Neuron (in vitro differentiated cells): Measurements from ENCODE around the gene GLCE.
"Not testable (repeated sequence)": the region's sequence is repeated elsewhere in the genome, so short reads cannot be mapped to it uniquely, and the experiment has no call there.

ENCODE experiments used
- H2AFZ ChIP-seq: one replicate; pipeline ENCODE4 v1.6.1; 2013; ENCODE audit warnings: low read depth, mild to moderate bottlenecking, inconsistent platforms, low read length, moderate library complexity
- H3K27me3 ChIP-seq: one replicate; pipeline ENCODE4 v1.6.1; 2013; ENCODE audit warnings: low read length; ENCODE audit not compliant: insufficient read depth
- H3K36me3 ChIP-seq: one replicate; pipeline ENCODE4 v1.6.1; 2013; ENCODE audit warnings: low read length; ENCODE audit not compliant: insufficient read depth
- H3K4me1 ChIP-seq: one replicate; pipeline ENCODE4 v1.6.1; 2013; ENCODE audit warnings: low read length; ENCODE audit not compliant: insufficient read depth
- H3K4me3 ChIP-seq: 2 replicates; pipeline ENCODE4 v1.5.1; 2013; ENCODE audit warnings: mild to moderate bottlenecking, low read length, moderate library complexity
- H3K9me3 ChIP-seq: one replicate; pipeline ENCODE4 v1.6.1; 2013; ENCODE audit warnings: low read length

The GLCE gene

GRCh38 chr15:69156736-69157381 lies 3.6 kb upstream of the GLCE start:
- peaks cover 3% of the 10 kb centered on the region for H3K4me1 ChIP-seq

DNA sequence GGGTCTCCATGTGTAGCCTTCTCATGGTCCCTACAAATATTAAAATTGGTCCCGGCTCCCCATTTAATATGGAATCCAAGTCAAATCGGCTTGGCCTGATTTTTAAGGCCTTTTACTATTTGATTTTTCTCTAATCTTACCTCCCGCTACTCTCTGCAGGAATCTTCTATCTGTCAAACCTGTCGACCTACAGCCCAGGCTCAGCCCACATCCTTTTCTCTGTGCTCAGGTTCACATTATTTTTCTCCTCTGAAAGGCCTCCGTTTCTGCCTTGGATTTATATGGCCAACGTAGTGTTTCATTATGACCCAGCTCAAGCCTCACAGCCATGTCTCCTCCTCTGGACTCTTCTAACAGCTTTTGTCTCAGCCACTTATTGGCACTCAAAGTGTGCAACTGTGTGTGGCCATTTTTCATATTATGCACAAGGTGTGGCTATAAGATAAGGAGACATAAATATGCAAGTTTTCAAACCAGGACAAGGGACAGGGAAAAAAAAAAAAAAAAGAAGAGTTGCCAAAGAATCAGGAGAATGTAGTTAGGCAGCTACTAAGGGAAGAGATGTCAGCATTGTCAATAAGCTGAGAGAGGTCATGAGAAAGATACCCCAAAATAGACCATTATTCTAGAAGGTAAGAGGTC lies 2.1 kb upstream of the GLCE start:
- no peaks in the 10 kb centered on the region for H3K36me3 ChIP-seq
- no peak overlapping the region for H2AFZ ChIP-seq
- no peak overlapping the region for H3K4me3 ChIP-seq
- no peaks in the 10 kb centered on the region for H3K9me3 ChIP-seq
- H3K27me3 ChIP-seq = peaks cover 13% of the 10 kb centered on the region
- H3K4me1 ChIP-seq = peaks cover 10% of the 10 kb centered on the region

More at GRCh38 chr15:69156736-69157381, 3.6 kb upstream of the GLCE start:
- no peak overlapping the region for H2AFZ ChIP-seq
- H3K9me3 ChIP-seq = no peaks in the 10 kb centered on the region
- H3K36me3 ChIP-seq = no peaks in the 10 kb centered on the region
- no peak overlapping the region for H3K4me3 ChIP-seq
- H3K27me3 ChIP-seq = peaks cover 13% of the 10 kb centered on the region

- Histone ChIP-seq H3K36me3 (no peaks in the 10 kb centered on the region), H3K4me3 (no peak overlapping the region), H3K27me3 (peaks cover 13% of the 10 kb centered on the region), H3K4me1 (peaks cover 10% of the 10 kb centered on the region), H2AFZ (no peak overlapping the region), H3K9me3 (no peaks in the 10 kb centered on the region)
Observed at GRCh38 chr15:69158843-69159240, 1.6 kb upstream of the GLCE start.

GRCh38 chr15:69159805-69160140 lies 662 bp upstream of the GLCE start:
- Histone ChIP-seq H3K9me3 (no peaks in the 10 kb centered on the region), H3K4me1 (peaks cover 10% of the 10 kb centered on the region), H3K4me3 (peak overlapping the region; percentile 62), H3K36me3 (no peaks in the 10 kb centered on the region), H2AFZ (peak overlapping the region; percentile 90), H3K27me3 (peaks cover 10% of the 10 kb centered on the region)

GRCh38 chr15:69161079-69161877 lies 843 bp downstream of the GLCE start:
- peak overlapping the region; percentile 62 for H3K4me3 ChIP-seq
- peaks cover 8% of the 10 kb centered on the region for H3K27me3 ChIP-seq
- H3K4me1 ChIP-seq = peaks cover 10% of the 10 kb centered on the region
- H3K9me3 ChIP-seq = no peaks in the 10 kb centered on the region
- H3K36me3 ChIP-seq = no peaks in the 10 kb centered on the region
- H2AFZ ChIP-seq = peak overlapping the region; percentile 90

- Histone ChIP-seq H3K4me3 (peak overlapping the region; percentile 62), H3K4me1 (peaks cover 10% of the 10 kb centered on the region), H2AFZ (peak overlapping the region; percentile 90), H3K36me3 (no peaks in the 10 kb centered on the region), H3K9me3 (no peaks in the 10 kb centered on the region), H3K27me3 (peaks cover 5% of the 10 kb centered on the region)
Observed at GRCh38 chr15:69161878-69162213, 1.4 kb downstream of the GLCE start.

DNA sequence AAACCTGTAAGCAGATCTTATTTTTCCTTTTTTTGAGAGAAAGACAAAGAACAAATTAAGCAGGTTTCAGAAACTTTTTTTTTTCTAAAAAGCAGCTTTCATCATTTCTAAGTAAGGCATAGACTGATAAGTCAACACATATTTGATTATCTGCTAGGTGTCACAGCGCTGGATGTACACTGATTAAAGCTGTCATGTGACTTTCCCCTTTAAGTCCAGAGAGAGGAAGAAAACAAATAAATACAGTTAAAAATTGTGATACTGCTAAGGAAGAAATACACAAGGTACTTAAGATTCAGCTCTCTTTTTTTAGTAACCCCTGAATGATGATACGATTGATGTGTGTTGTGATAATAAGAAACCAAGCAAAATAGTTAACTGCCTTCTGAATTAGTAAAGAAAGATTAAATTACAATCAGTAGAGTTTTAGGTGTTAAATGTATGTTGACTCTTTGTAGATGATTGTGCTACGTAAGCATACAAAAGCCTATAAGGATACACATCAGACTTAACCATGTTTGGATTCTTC lies 2.8 kb downstream of the GLCE start:
- no peaks in the 10 kb centered on the region for H3K36me3 ChIP-seq
- H3K9me3 ChIP-seq = no peaks in the 10 kb centered on the region
- peaks cover 10% of the 10 kb centered on the region for H3K4me1 ChIP-seq
- no peak overlapping the region for H2AFZ ChIP-seq
- H3K4me3 ChIP-seq = no peak overlapping the region
- no peaks in the 10 kb centered on the region for H3K27me3 ChIP-seq

- H3K4me1 ChIP-seq = peaks cover 10% of the 10 kb centered on the region
- H3K36me3 ChIP-seq = no peaks in the 10 kb centered on the region
Observed at GRCh38 chr15:69164807-69165636, 4.6 kb downstream of the GLCE start.

DNA sequence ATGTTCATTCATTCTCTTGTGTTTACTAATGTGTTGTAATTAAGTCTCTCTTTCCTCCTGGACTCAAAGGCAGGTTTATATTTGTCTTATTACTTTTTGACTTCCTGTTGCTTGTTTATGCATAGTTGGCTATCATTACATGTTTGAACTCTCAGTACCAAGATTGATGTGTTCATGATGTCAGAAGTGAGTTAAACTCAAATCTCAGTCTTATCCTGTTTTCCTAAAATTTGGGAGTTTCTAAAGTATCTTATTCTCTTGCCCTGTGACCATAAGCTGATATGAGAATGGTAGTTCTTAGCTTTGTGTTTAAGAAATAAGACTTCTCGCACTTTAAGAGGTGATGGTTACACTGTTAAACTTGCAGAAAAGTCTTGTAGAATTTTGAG lies 5.2 kb downstream of the GLCE start:
- Histone ChIP-seq H2AFZ (no peak overlapping the region), H3K4me3 (no peak overlapping the region), H3K36me3 (no peaks in the 10 kb centered on the region), H3K9me3 (no peaks in the 10 kb centered on the region), H3K27me3 (no peaks in the 10 kb centered on the region), H3K4me1 (peaks cover 10% of the 10 kb centered on the region)

More at GRCh38 chr15:69164807-69165636, 4.6 kb downstream of the GLCE start:
- Histone ChIP-seq H3K9me3 (no peaks in the 10 kb centered on the region), H3K4me3 (no peak overlapping the region), H2AFZ (no peak overlapping the region), H3K27me3 (no peaks in the 10 kb centered on the region)

GRCh38 chr15:69167218-69167846 lies 6.9 kb downstream of the GLCE start:
- Histone ChIP-seq H3K36me3 (no peaks in the 10 kb centered on the region), H3K4me3 (no peak overlapping the region), H3K9me3 (no peaks in the 10 kb centered on the region), H3K27me3 (no peaks in the 10 kb centered on the region), H3K4me1 (peaks cover 2% of the 10 kb centered on the region), H2AFZ (no peak overlapping the region)

GRCh38 chr15:69168361-69168760 lies 7.9 kb downstream of the GLCE start:
- not testable (repeated sequence) for H2AFZ ChIP-seq, H3K4me1 ChIP-seq, H3K27me3 ChIP-seq, H3K9me3 ChIP-seq, H3K36me3 ChIP-seq, H3K4me3 ChIP-seq

DNA sequence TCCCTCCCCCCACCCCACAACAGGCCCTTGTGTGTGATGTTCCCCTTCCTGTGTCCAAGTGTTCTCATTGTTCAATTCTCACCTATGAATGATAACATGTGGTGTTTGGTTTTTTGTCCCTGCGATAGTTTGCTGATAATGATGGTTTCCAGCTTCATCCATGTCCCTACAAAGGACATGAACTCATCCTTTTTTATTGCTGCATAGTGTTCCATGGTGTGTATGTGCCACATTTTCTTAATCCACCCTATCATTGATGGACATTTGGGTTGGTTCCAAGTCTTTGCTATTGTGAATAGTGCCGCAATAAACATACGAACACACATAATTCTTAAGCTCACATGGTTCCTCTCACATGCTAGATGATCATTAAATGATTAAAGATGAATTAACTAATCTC lies 9.1 kb downstream of the GLCE start:
- not testable (repeated sequence) for H3K4me3 ChIP-seq, H3K9me3 ChIP-seq, H2AFZ ChIP-seq, H3K27me3 ChIP-seq, H3K4me1 ChIP-seq, H3K36me3 ChIP-seq
